Spinal cord (tissue), 10 donors: ENCODE results near the gene RHOBTB1. TPM values are rescaled to one million over a fixed set of nuclear protein-coding genes. Genes with fewer than 3 reads are reported as not detected.
"Not testable (repeated sequence)": the region's sequence is repeated elsewhere in the genome, so short reads cannot be mapped to it uniquely, and the experiment has no call there.

Source experiments
- DNase-seq, 6 donors: peaks; one replicate each; pipeline versions ENCODE4 v3.0.0 to v3.0.0-alpha.2; 2013 to 2015; ENCODE audit warnings: low spot score in 6 of 6, low read depth in 4 of 6
- H3K27ac ChIP-seq: one replicate; pipeline ENCODE4 v1.5.1; 2013; ENCODE audit warnings: low read depth, low read length, control low read depth
- H3K27me3 ChIP-seq: one replicate; pipeline ENCODE4 v1.6.1; 2013; ENCODE audit warnings: low read length; ENCODE audit not compliant: control insufficient read depth, insufficient read depth
- H3K36me3 ChIP-seq: one replicate; pipeline ENCODE4 v1.6.1; 2013; ENCODE audit warnings: low read length; ENCODE audit not compliant: control insufficient read depth, insufficient read depth
- H3K4me1 ChIP-seq: one replicate; pipeline ENCODE4 v1.6.1; 2013; ENCODE audit warnings: low read length; ENCODE audit not compliant: control insufficient read depth, insufficient read depth
- H3K4me3 ChIP-seq: one replicate; pipeline ENCODE4 v1.5.1; 2013; ENCODE audit warnings: low read depth, low read length, control low read depth
- H3K9me3 ChIP-seq: one replicate; pipeline ENCODE4 v1.6.1; 2013; ENCODE audit warnings: low read length; ENCODE audit not compliant: control insufficient read depth, insufficient read depth
- WGBS: methylation state at CpG from one replicate; pipeline ENCODE4 v1.1.5; 2013; ENCODE audit warnings: missing lambda C conversion rate; ENCODE audit not compliant: insufficient coverage; 5-methylcytosine and 5-hydroxymethylcytosine counted together
- polyA plus RNA-seq, 2 donors: library from polyadenylated mRNA; unstranded; fragments of 120-200 nt; gene quantifications; one replicate each; pipeline ENCODE4 v1.2.1, GENCODE V29; 2013; ENCODE audit not compliant: insufficient read length in 2 of 2
- total RNA-seq, 2 donors: library from RNA; depleted of rRNA in 1 of 2; stranded (reverse); fragments of 120-200 nt in 1 of 2; fragments of >200 nt in 1 of 2; gene quantifications; one replicate each; pipeline versions ENCODE4 v1.2.3 to v1.2.4, GENCODE V29; 2013 to 2014
- donor health status: healthy.

The RHOBTB1 gene
- total and polyA plus RNA-seq, 4 donors, result 16.7 to 55.4 (median 19.0) TPM

DNA sequence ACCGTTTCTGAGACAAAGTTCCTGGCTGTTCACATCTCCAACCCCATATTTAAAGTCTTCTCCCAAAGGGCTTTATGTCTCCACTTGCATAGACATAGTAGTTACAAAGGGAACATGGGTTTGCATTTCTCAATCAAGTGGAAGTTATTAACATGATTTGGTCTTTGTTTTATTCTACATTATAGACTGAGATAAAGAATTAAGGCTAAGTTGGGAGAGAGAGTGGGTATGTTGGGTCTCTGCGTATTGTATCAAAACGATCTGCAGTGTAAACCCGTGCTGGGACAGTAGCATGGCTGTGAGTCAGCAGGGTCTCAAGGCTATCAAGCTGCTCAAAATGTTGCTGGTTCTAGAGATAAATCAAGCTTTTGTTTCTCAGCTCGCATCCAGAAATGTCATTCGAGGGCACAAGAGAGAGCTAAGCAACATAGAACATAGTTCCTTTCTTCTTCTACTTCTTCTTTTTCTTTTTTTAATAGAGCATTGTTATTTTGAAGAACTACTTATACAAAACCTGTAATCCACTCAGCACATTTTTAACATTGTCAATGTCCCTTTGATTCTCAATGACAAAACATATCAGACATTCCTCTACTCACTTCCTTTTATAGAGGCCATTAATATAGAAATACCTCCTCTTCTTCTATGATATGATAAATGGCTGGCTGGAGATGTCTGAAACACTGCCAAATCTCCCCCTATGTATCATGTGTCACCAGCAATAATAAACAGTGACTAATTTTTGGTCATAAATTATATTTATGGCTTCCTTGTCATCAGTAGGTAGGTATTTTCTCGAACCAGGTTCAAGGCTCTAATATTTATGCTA lies 34.5 kb upstream of the RHOBTB1 start:
- no peaks in the 10 kb centered on the region for H3K9me3 ChIP-seq
- no peak overlapping the region for H3K4me3 ChIP-seq
- WGBS, result 54% methylated on average over 4 of the region's 7 CpGs
- no peak overlapping the region for H3K27ac ChIP-seq
- no peaks in the 10 kb centered on the region for H3K36me3 ChIP-seq
- H3K4me1 ChIP-seq, result no peaks in the 10 kb centered on the region
- peak in 1 of 6 donors; percentile 22 for DNase-seq
- no peaks in the 10 kb centered on the region for H3K27me3 ChIP-seq

DNA sequence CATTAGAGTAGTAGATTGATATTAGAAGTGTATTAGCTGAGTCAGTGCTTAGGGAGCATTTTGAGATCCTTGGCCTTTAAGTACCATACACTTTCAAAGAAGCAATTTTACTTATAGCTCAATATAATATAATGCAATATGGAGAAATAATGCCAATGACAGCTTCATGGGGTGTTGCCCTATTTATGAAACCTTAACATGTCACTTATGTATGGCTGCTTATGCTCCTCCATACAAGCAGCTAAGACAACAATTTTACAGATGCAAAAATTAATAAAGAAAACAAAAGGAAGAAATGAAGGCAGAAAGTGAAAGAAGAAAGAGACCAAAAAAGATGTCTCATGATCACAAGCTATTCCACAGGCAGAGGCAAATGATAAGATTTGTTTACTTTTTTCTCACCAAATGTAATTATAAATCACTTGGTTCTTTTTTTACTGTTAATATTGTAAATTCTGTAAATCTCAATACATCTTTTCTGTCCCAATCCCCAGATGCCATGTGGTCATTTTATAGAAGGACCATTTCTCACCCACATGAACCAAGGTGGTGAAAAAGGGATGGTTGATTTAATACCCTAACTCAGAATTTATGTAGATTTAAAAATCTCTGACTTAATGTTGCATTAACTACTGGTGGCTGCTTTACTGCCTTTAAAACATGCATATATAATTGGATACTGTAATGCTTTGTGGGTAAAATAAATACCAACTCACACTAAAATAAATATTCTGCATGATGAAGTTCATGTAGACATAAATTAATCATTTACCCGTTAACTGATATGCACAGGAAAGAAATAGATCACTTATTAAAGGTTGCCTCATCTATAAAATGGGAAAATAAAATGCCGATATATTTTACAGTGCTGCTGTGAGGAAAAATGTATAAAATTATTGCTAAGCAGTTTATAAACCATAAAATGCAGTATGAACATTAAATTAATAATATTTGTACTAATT lies 33.5 kb upstream of the RHOBTB1 start:
- DNase-seq, result no peak
- H3K27me3 ChIP-seq, result no peaks in the 10 kb centered on the region
- no peak overlapping the region for H3K27ac ChIP-seq
- H3K36me3 ChIP-seq, result no peaks in the 10 kb centered on the region
- H3K4me3 ChIP-seq, result no peak overlapping the region
- no peaks in the 10 kb centered on the region for H3K4me1 ChIP-seq
- no CpG with 5 or more reads among the region's 2 CpGs for WGBS
- H3K9me3 ChIP-seq, result no peaks in the 10 kb centered on the region

- WGBS, result no CpG with 5 or more reads among the region's 2 CpGs
- no peaks in the 10 kb centered on the region for H3K9me3 ChIP-seq
- DNase-seq, result no peak
- H3K27me3 ChIP-seq, result no peaks in the 10 kb centered on the region
- H3K27ac ChIP-seq, result no peak overlapping the region
- H3K36me3 ChIP-seq, result no peaks in the 10 kb centered on the region
- H3K4me3 ChIP-seq, result no peak overlapping the region
- no peaks in the 10 kb centered on the region for H3K4me1 ChIP-seq
Observed at GRCh38 chr10:60976687-60977086, 32.7 kb upstream of the RHOBTB1 start.

GRCh38 chr10:60975716-60976115 lies 31.7 kb upstream of the RHOBTB1 start:
- Histone ChIP-seq H3K36me3 (no peaks in the 10 kb centered on the region), H3K4me1 (no peaks in the 10 kb centered on the region), H3K27ac (no peak overlapping the region), H3K9me3 (no peaks in the 10 kb centered on the region), H3K4me3 (no peak overlapping the region), H3K27me3 (no peaks in the 10 kb centered on the region)
- no CpG with 5 or more reads among the region's 1 CpG for WGBS
- peak in 1 of 6 donors; percentile 25 for DNase-seq

GRCh38 chr10:60974463-60975149 lies 30.6 kb upstream of the RHOBTB1 start:
- no peaks in the 10 kb centered on the region for H3K4me1 ChIP-seq
- H3K4me3 ChIP-seq, result no peak overlapping the region
- whole genome bisulfite sequencing, result 100% methylated on average over 1 of the region's 3 CpGs
- no peak for DNase-seq
- no peaks in the 10 kb centered on the region for H3K27me3 ChIP-seq
- H3K27ac ChIP-seq, result no peak overlapping the region
- no peaks in the 10 kb centered on the region for H3K9me3 ChIP-seq
- H3K36me3 ChIP-seq, result no peaks in the 10 kb centered on the region

DNA sequence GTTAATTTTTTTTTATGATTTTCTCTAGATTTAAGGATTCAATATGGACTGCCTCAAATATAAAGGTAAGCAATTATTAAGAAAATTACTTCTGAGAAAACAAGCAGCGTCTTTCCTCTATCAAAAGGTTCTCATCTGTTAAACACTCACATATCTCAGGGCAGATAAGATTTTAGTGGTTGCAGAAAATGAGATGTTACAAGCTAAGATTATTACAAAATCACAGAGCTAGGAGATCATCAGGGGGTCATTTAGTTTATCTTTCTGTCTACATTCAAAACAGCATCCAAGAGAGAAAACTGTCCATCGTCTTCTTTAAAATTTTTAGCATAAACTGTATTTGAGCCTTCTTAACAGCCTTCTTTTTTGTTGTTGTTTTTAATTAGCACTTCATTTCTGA lies 29.1 kb upstream of the RHOBTB1 start:
- no CpG with 5 or more reads among the region's 2 CpGs for WGBS

DNA sequence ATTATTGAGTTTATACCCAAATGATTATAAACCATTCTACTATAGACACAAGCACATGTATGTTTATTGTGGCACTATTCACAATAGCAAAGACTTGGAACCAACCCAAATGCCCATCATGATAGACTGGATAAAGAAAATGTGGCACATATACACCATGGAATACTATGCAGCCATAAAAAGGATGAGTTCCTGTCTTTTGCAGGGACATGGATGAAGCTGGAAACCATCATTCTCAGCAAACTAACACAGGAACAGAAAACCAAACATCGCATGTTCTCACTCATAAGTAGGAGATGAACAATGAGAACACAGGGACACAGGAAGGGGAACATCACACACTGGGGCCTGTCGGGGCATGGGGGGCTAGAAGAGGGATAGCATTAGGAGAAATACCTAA lies 28.2 kb upstream of the RHOBTB1 start:
- H3K36me3 ChIP-seq, H3K27me3 ChIP-seq, H3K9me3 ChIP-seq, DNase-seq, H3K27ac ChIP-seq, H3K4me3 ChIP-seq, H3K4me1 ChIP-seq: not testable (repeated sequence)
- WGBS, result 100% methylated on average over 1 of the region's 2 CpGs

More for the DNA sequence above, 29.1 kb upstream of the RHOBTB1 start:
- H3K27me3 ChIP-seq, result no peaks in the 10 kb centered on the region
- no peaks in the 10 kb centered on the region for H3K4me1 ChIP-seq
- H3K4me3 ChIP-seq, result no peak overlapping the region
- no peak overlapping the region for H3K27ac ChIP-seq
- no peak for DNase-seq
- no peaks in the 10 kb centered on the region for H3K36me3 ChIP-seq
- no peaks in the 10 kb centered on the region for H3K9me3 ChIP-seq

DNA sequence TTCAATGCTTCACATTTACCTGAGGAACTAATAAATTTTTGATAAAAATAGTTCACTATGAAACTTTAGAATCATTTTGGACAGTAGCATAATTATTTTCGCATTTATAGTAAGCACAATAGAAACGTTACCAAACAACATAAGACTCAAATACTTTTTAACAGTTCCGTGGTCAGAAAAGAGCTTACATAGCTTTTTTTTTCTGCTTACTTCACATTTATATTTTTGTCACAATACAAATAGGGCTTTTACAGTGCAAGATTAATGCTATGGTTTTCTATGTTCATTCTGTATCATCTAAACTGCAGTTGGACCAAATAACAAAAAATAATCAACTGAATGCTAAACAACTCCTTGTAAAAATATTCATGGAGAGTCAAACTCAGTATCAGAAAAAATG lies 26.5 kb upstream of the RHOBTB1 start:
- no peaks in the 10 kb centered on the region for H3K27me3 ChIP-seq
- H3K36me3 ChIP-seq, result no peaks in the 10 kb centered on the region
- no peak overlapping the region for H3K27ac ChIP-seq
- no peak for DNase-seq
- 100% methylated on average over 1 of the region's 3 CpGs for WGBS
- H3K4me3 ChIP-seq, result no peak overlapping the region
- H3K9me3 ChIP-seq, result no peaks in the 10 kb centered on the region
- no peaks in the 10 kb centered on the region for H3K4me1 ChIP-seq

DNA sequence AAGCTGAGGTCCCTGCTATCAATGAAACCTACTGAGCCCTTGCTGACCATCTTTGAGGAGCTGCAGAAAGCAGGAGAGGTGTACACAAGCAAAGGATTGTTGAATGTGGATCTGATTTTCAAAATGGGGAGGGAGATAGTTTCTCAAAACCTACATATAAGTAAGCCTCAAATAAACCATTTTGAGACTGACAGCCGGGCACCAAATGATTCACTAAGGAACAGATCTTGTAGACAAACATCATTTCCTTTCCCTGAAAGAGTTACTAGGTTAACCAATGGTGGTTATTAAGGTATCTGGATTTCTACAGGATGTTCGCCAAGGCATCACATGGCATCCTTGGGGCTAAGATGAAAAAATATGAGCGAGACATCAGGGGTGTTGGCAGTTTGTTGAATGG lies 24.5 kb upstream of the RHOBTB1 start:
- WGBS, result 95% methylated on average over 2 of the region's 3 CpGs
- no peaks in the 10 kb centered on the region for H3K4me1 ChIP-seq
- DNase-seq, result no peak
- H3K36me3 ChIP-seq, result no peaks in the 10 kb centered on the region
- no peaks in the 10 kb centered on the region for H3K27me3 ChIP-seq
- no peak overlapping the region for H3K27ac ChIP-seq
- no peak overlapping the region for H3K4me3 ChIP-seq
- H3K9me3 ChIP-seq, result no peaks in the 10 kb centered on the region
